K562 (cell line): ENCODE measurements around the gene S100A4. TPM values are rescaled to one million over a fixed set of nuclear protein-coding genes. Genes with fewer than 3 reads are reported as not detected.
A peak's percentile ranks its signal among the peaks of the same experiment; 100 is the strongest.
"Not testable (repeated sequence)": the region's sequence is repeated elsewhere in the genome, so short reads cannot be mapped to it uniquely, and the experiment has no call there.

Experiments
- ATAC-seq: fragments of 200-7000 bp; cut with Tn5 transposase; 3 replicates; pipeline ENCODE4 v1.9.1; 2020; ENCODE audit warnings: moderate library complexity
- BruUV-seq: library from RNA; stranded (reverse); fragments of 400-500 nt; replicated peaks from 2 replicates; lab custom pipeline; 2021; lab: Mats Ljungman, UMichigan
- CTCF ChIA-PET: fragments of 300-600 bp; formaldehyde crosslinking; extraction: SDS; loops from one replicate; lab custom pipeline; 2021; ENCODE audit warnings: low intra/inter-chr PET ratio; lab: Yijun Ruan, JAX
- POLR2A ChIA-PET: fragments of 300-600, 350-650 bp; sonication (Branson Sonifier 250); formaldehyde crosslinking; extraction: SDS; loops from one replicate; lab custom pipeline; 2021; ENCODE audit warnings: antibody characterized with exemption, inconsistent platforms; lab: Yijun Ruan, JAX
- DNase-seq, 4 experiments: peaks; one replicate each; pipeline versions ENCODE4 v3.0.0 to v3.0.0-alpha.2; 2011 to 2018; ENCODE audit warnings: low spot score in 3 of 4, mixed read lengths in 3 of 4; ENCODE audit errors: extremely low read depth in 1 of 4
- FAIRE-seq: peaks from 2 replicates; lab custom pipeline; 2011; peaks lifted over from hg19 to GRCh38; lab: Jason Lieb, UNC
- H2AFZ ChIP-seq: 2 replicates; pipeline ENCODE4 v1.6.0; 2011; ENCODE audit warnings: low read depth, low read length, control low read depth, inconsistent platforms
- H3K27ac ChIP-seq: fragments of 200-600 bp; 3 replicates; pipeline ENCODE4 v1.8.0; 2011; ENCODE audit warnings: low read depth, mild to moderate bottlenecking, control low read depth, inconsistent platforms, low read length, moderate library complexity, mixed read lengths; ENCODE audit errors: extremely low read depth
- H3K27me3 ChIP-seq, 2 experiments: fragments of 300-600 bp in 1 of 2; 2 replicates in 1 of 2; 3 replicates in 1 of 2; pipeline versions ENCODE4 v1.6.0 to v1.8.0; 2011; ENCODE audit warnings: inconsistent platforms in 2 of 2, low read length in 2 of 2, mild to moderate bottlenecking in 1 of 2, mixed read lengths in 1 of 2, moderate library complexity in 1 of 2; ENCODE audit not compliant: control insufficient read depth in 2 of 2, insufficient read depth in 2 of 2
- H3K36me3 ChIP-seq: fragments of 300-600 bp; 3 replicates; pipeline ENCODE4 v1.8.0; 2011; ENCODE audit warnings: mild to moderate bottlenecking, low read length, inconsistent platforms; ENCODE audit not compliant: control insufficient read depth, insufficient read depth
- H3K4me1 ChIP-seq, 2 experiments: fragments of 200-600 bp in 1 of 2; replicated peaks in 1 of 2; 2 replicates in 1 of 2; 3 replicates in 1 of 2; pipeline versions ENCODE4 v1.5.1 to v1.8.0; 2011; ENCODE audit warnings: inconsistent platforms in 2 of 2, low read length in 2 of 2, mild to moderate bottlenecking in 1 of 2, mixed read lengths in 1 of 2, moderate library complexity in 1 of 2; ENCODE audit not compliant: control insufficient read depth in 2 of 2, insufficient read depth in 2 of 2
- H3K4me2 ChIP-seq: 2 replicates; pipeline ENCODE4 v1.6.1; 2011; ENCODE audit warnings: low read length, control low read depth, inconsistent platforms, mixed read lengths; ENCODE audit not compliant: insufficient read depth
- H3K4me3 ChIP-seq: fragments of 200-600 bp; sonication (generic), shearing (Covaris generic); 2 replicates; pipeline ENCODE4 v1.5.1; 2016; ENCODE audit warnings: control low read depth, inconsistent platforms
- H3K79me2 ChIP-seq: fragments of 200-600 bp; 3 replicates; pipeline ENCODE4 v1.8.0; 2011; ENCODE audit warnings: low read length, inconsistent platforms; ENCODE audit not compliant: control insufficient read depth, insufficient read depth
- H3K9ac ChIP-seq, 2 experiments: 2 replicates each; pipeline versions ENCODE4 v1.6.0 to v1.6.1; 2011; ENCODE audit warnings: low read depth in 2 of 2, low read length in 2 of 2, control low read depth in 1 of 2, inconsistent platforms in 1 of 2, mild to moderate bottlenecking in 1 of 2, mixed read lengths in 1 of 2; ENCODE audit not compliant: insufficient read depth in 1 of 2
- H3K9me1 ChIP-seq: one replicate; pipeline ENCODE4 v1.6.0; 2011; ENCODE audit warnings: inconsistent platforms, mild to moderate bottlenecking, low read length, moderate library complexity; ENCODE audit not compliant: control insufficient read depth, insufficient read depth
- H3K9me3 ChIP-seq: replicated peaks from 2 replicates; pipeline ENCODE4 v1.5.1; 2011; ENCODE audit warnings: low read depth, low read length, inconsistent platforms; ENCODE audit not compliant: control insufficient read depth, insufficient read depth
- H4K20me1 ChIP-seq: replicated peaks from 2 replicates; pipeline ENCODE4 v1.6.1; 2011; ENCODE audit warnings: low read length, inconsistent platforms, mixed read lengths; ENCODE audit not compliant: control insufficient read depth, insufficient read depth
- BDP1 ChIP-seq: IDR thresholded peaks from 3 replicates; pipeline ENCODE4 v1.6.1; 2011; ENCODE audit not compliant: insufficient read length, insufficient read depth
- ZFPM2 ChIP-seq: fragments of 250-450 bp; sonication (Bioruptor Pico); IDR thresholded peaks from 2 replicates; pipeline ENCODE4 v1.5.1; 2022; ENCODE audit warnings: mild to moderate bottlenecking
- WGBS: fragments of 100-300 bp; shearing (Covaris generic); methylation state at CpG from one replicate; pipeline ENCODE4 v1.1.6; 2016; ENCODE audit warnings: low coverage, mixed read lengths; ENCODE audit not compliant: insufficient coverage; ENCODE audit errors: missing lambda C conversion rate; 5-methylcytosine and 5-hydroxymethylcytosine counted together
- in situ Hi-C: fragments of 300-500 bp; cut with MboI; formaldehyde crosslinking; loops from 4 replicates; pipeline ENCODE4 v1.15.0; 2018; ENCODE audit warnings: inconsistent platforms, mixed read lengths
- intact Hi-C: fragments of 100-400 bp; cut with micrococcal nuclease; formaldehyde crosslinking; loops from 2 replicates; pipeline ENCODE4 v1.14.2; 2022
- polyA plus RNA-seq, 8 experiments: library from polyadenylated mRNA; depleted of rRNA in 4 of 8; stranded (reverse) in 5 of 8; unstranded in 3 of 8; fragments of >200 nt; fragmentation: Nextera tagmentation in 2 of 8; fragmentation: Illumina TruSeq in 1 of 8; extraction: Ambion mirVana in 2 of 8; extraction: Trizol in 1 of 8; gene quantifications; 2 replicates each; pipeline versions ENCODE4 v1.2.1 to v1.2.3, GENCODE V29; 2011 to 2014; ENCODE audit warnings: inconsistent platforms in 1 of 8, missing spikeins in 1 of 8
- total RNA-seq, 7 experiments: library from RNA; depleted of rRNA in 6 of 7; stranded (reverse); fragments of >200 nt in 6 of 7; fragmentation: Illumina TruSeq in 2 of 7; extraction: Trizol in 2 of 7; gene quantifications; 2 replicates each; pipeline versions ENCODE4 v1.2.1 to v1.2.3, GENCODE V29; 2011 to 2021; ENCODE audit warnings: low replicate concordance in 1 of 7
- TF ChIP-seq, protein P1 (sequence below): conservative IDR thresholded peaks from 2 replicates; pipeline ENCODE4 v1.6.1; 2011; ENCODE audit warnings: low read depth, mild to moderate bottlenecking, low read length; ENCODE audit not compliant: control insufficient read depth

S100A4 gene
- total and polyA plus RNA-seq, 9 of the 15 experiments (the other 6 are each of a cell fraction or from before 2014, with no cell fraction given), result 3.7 to 20.1 (median 11.2) TPM

DNA sequence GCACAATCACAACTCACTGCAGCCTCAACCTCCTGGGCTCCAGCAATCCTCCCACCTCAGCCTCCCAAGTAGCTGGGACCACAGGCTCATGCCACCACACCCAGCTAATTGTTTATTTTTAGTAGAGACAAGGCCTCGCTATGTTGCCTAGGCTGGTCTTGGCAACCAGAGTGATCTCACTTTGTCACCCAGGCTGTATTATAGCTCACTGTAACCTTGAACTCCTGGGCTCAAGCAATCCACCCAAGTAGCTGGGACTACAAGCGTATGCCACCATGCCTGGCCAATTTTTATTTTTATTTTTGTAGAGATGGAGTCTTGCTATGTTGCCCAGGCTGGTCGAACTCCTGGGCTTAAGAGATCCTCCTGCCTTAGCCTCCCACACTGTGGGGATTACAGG is 16.4 kb upstream of the S100A4 start:
- ATAC-seq, H3K79me2 ChIP-seq, H3K4me2 ChIP-seq, H4K20me1 ChIP-seq, H3K9me1 ChIP-seq, BruUV-seq, H3K9me3 ChIP-seq, H3K36me3 ChIP-seq, H2AFZ ChIP-seq, H3K9ac ChIP-seq, CTCF ChIA-PET, DNase-seq, intact Hi-C loops, FAIRE-seq, H3K27ac ChIP-seq, H3K27me3 ChIP-seq, H3K4me3 ChIP-seq: not testable (repeated sequence)
- H3K4me1 ChIP-seq, result peaks cover 18% of the 10 kb centered on the region in 2 experiments
- in situ Hi-C loops, result loop anchor here (10.0 kb wide), 1 partner anchor 47 kb away; no protein-coding TSS in a partner anchor
- POLR2A ChIA-PET, result interaction anchor here (0.6 to 2.2 kb wide), 5 partner anchors 11 to 65 kb away, joined by 3 to 8 read pairs (median 4); no protein-coding TSS in a partner anchor
- WGBS, result 57% methylated on average over 3 of the region's 3 CpGs

DNA sequence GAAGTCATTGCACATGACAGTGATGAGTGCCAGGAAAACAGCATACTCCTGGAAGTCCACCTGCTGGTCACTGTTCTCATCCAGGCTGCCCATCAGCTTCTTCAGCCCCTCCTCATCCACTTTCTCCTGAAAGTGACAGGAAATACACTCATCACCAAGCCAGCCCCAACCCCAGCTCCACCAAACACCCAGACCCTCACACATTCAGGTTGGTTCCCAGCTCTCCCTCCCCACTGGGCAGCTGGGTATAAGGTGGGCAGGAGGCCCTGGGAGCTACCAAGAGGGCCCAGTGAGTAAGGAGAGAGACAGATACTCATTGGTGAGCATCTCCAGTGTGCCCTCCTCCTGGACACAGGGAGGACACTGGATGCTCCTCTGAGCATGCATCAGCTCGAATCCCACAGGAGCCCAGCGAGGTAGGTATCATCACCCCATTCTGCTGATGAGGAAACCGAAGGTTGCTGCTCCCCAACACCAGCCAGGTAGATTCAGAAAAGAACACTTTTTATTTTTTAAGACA is 15.9 kb upstream of the S100A4 start:
- FAIRE-seq (no peak), ATAC-seq (no peak), DNase-seq (no peak)
- Histone ChIP-seq H3K4me3 (no peak overlapping the region), H3K9me1 (peaks cover 6% of the 10 kb centered on the region), H3K9ac (peak overlapping the region in 1 of 2 experiments; percentile 62; a peak in 1 of 4 replicates), H3K27ac (no peak overlapping the region), H4K20me1 (no peaks in the 10 kb centered on the region), H3K4me2 (no peak overlapping the region), H3K36me3 (no peaks in the 10 kb centered on the region), H2AFZ (no peak overlapping the region), H3K79me2 (no peaks in the 10 kb centered on the region), H3K4me1 (peaks cover 13% of the 10 kb centered on the region in 2 experiments), H3K27me3 (no peaks in the 10 kb centered on the region), H3K9me3 (no peaks in the 10 kb centered on the region)
- TF ChIP-seq ZFPM2 (no peak), BDP1 (no peak)
- TF ChIP-seq, protein P1, sequence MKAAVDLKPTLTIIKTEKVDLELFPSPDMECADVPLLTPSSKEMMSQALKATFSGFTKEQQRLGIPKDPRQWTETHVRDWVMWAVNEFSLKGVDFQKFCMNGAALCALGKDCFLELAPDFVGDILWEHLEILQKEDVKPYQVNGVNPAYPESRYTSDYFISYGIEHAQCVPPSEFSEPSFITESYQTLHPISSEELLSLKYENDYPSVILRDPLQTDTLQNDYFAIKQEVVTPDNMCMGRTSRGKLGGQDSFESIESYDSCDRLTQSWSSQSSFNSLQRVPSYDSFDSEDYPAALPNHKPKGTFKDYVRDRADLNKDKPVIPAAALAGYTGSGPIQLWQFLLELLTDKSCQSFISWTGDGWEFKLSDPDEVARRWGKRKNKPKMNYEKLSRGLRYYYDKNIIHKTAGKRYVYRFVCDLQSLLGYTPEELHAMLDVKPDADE, result no peak
- in situ Hi-C loops, result loop anchor here (10.0 kb wide), 1 partner anchor 47 kb away; no protein-coding TSS in a partner anchor
- BruUV-seq, result no TSS peak
- ChIA-PET POLR2A (interaction anchor here (0.6 to 2.2 kb wide), 5 partner anchors 11 to 65 kb away, joined by 3 to 8 read pairs (median 4); no protein-coding TSS in a partner anchor), CTCF (no interaction called here)
- 69% methylated on average over 3 of the region's 3 CpGs for WGBS
- intact Hi-C loops, result no loop called here
